Measurements from ENCODE around the gene SPRED2. TPM values are rescaled to one million over a fixed set of nuclear protein-coding genes. Genes with fewer than 3 reads are reported as not detected.

Gene SPRED2
- total RNA-seq, 1 donor from 2014 or later, result 11.1 TPM

GRCh38 chr2:65309699-65310098 lies 122.7 kb downstream of the SPRED2 start:
- H3K4me3 ChIP-seq (ENCODE audit: low read depth, low read length), result no peak overlapping the region
- DNase-seq (ENCODE audit: low read depth), result no peak
- TF ChIP-seq CTCF (conservative IDR thresholded peaks at IDR 0.05; ENCODE audit: low read depth, low read length), result no peak

GRCh38 chr2:65305934-65306333 lies 126.5 kb downstream of the SPRED2 start:
- H3K4me3 ChIP-seq (ENCODE audit: low read depth, low read length), result no peak overlapping the region
- TF ChIP-seq CTCF (conservative IDR thresholded peaks at IDR 0.05; ENCODE audit: low read depth, low read length), result no peak
- no peak for DNase-seq (ENCODE audit: low read depth)

GRCh38 chr2:65300761-65301711 lies 131.4 kb downstream of the SPRED2 start:
- H3K4me3 ChIP-seq (ENCODE audit: low read depth, low read length), result no peak overlapping the region
- no peak for TF ChIP-seq CTCF (conservative IDR thresholded peaks at IDR 0.05; ENCODE audit: low read depth, low read length)
- no peak for DNase-seq (ENCODE audit: low read depth)

GRCh38 chr2:65300134-65300760 lies 132.2 kb downstream of the SPRED2 start:
- DNase-seq (ENCODE audit: low read depth), result no peak
- no peak for TF ChIP-seq CTCF (conservative IDR thresholded peaks at IDR 0.05; ENCODE audit: low read depth, low read length)
- no peak overlapping the region for H3K4me3 ChIP-seq (ENCODE audit: low read depth, low read length)

- DNase-seq (ENCODE audit: low read depth), result no peak
- H3K4me3 ChIP-seq (ENCODE audit: low read depth, low read length), result no peak overlapping the region
- TF ChIP-seq CTCF (conservative IDR thresholded peaks at IDR 0.05; ENCODE audit: low read depth, low read length), result no peak
These were observed 133.2 kb downstream of the SPRED2 start for GRCh38 chr2:65299246-65299645.

- TF ChIP-seq CTCF (conservative IDR thresholded peaks at IDR 0.05; ENCODE audit: low read depth, low read length), result no peak
- no peak overlapping the region for H3K4me3 ChIP-seq (ENCODE audit: low read depth, low read length)
- no peak for DNase-seq (ENCODE audit: low read depth)
These were observed 134.3 kb downstream of the SPRED2 start for GRCh38 chr2:65298089-65298488.
